GM21526 (cell line): ENCODE results near the gene PPP4C.
"Not testable (repeated sequence)": the region's sequence is repeated elsewhere in the genome, so short reads cannot be mapped to it uniquely, and the experiment has no call there.

Source experiments
- ATAC-seq: cut with Tn5 transposase; IDR thresholded peaks from one replicate; pipeline ENCODE4 v1.9.1; 2021; ENCODE audit warnings: moderate library complexity; ENCODE audit not compliant: unreplicated experiment, low FRiP score

PPP4C gene

DNA sequence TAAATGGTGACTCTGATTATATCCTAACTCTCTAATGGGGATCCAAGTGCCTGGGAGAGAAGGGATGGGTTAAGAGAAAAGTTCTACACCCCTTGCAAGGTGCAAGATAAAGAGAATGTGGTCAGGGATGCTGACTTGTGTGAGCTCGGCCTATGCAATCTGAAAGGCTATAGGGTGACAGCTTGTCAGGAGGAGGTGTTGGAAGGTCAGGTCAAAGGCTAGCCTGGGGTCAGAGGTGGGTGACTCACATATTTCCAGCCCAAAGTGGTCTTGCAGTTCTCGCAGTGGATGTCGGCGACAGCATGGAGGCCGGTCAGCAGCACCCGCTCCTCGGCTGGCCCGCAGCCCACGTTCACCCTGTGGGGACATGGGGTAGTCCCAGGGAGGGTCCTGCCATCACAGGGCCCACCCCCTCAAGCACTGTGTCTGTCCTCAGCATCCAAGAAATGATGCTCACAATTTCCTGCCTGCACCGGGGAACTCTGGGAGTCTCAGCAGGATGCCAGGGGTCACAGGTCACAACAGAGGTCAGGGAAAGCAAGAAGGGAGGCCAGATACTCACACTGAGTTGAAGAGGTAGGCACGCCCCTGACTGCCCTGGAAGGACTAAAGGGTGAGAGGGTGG, 18.9 kb downstream of the PPP4C start:
- ATAC-seq = no peak

- ATAC-seq = no peak
Measured at GRCh38 chr16:30095166-30096078, 19.6 kb downstream of the PPP4C start.

DNA sequence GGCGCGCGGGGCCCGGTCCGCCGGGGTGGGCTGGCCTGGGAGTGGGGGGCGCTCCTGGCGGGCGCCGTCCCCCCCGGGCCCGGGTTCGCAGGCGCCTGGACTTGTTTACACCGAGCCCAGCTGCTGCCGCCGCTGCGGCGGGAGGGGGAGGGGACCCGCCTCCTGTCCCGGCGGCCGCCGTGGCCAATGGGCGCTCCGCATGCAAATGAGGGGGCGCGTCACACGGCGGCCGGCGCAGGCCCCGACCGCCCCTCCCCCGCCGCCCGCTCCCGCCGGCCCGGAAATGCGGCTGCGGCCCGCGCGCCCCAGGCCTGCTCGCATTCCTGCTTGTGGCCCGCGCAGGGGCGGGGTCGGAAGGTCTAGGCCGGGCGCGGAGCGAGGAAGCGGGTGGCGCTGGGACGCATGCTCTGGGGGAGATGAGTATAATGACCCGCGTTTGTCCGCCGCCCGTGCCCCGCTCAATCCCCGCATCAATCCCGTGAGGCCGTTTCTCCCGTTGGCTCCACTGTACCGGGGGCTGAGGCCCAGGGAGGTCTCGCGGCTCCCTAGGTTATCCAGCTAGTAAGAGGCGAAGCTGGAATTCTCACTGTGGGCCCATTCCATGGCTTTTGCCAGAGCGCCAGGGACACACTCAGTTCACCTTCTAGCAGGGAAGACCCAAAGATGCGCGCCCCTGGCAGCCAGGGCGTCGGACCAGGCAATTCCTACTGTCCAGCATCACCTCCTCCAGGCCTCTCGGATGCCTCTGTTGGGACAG, 20.5 kb downstream of the PPP4C start, which contains the start of gene YPEL3:
YPEL3 (minus strand) TSS at position 109 of the 757 bp plus-strand sequence. CDS start 731 bp downstream, outside the sequence.
- ATAC-seq = no peak

DNA sequence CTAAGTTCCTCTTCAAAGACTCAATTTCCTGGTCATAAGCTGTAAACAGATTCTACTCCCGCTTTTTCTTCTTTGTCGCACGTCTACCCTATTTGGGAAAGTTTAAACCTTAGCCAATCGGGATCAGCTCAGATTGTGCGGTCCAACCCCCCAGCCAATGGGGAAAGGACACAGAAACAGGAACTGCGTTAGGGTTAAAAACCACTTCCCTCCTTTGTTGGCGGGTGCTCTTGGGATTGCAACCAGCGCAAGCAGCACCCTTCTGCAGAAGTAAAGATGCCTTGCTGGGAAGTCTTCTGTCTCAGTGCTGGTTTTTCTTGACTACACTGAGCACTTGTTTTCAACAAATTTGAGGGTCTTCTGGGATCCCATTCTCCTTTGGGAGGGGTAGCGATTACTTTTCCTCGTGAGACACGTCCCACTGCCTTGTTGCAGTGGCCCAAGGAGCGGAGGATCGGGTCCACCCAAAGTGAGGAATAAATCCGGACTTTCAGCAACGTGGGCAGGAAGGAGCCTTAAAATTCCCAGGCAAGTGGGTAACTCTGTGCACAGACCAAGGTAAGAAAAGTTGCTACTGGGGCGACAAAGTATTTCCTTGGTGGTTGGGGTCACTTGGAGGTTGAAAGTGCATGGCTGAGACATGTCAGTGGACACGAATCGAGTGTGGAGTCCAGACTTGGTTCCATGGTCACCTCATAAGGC, 21.2 kb downstream of the PPP4C start:
- ATAC-seq = no peak

DNA sequence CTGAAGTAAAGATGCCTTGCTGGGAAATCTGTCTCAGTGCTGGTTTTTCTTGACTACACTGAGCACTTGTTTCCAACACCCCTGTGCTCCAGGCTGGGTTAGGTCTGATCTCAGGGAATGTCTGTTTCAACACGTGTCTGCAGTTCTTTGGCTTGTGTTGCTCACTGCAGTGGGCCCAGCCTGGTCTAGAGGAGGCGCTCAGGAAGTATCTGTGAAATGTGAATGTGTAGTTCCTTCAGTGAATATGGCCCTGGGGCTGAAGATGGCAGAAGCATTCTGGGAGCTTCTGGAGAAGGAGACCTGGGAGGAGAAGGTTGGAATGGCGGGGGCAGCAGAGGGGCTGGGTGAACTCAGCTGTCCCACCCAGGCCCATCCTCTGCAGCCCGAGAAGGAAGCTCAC, 28.3 kb downstream of the PPP4C start:
- ATAC-seq = no peak

GRCh38 chr16:30104492-30104891, 28.7 kb downstream of the PPP4C start:
- no peak for ATAC-seq

GRCh38 chr16:30108059-30108850, 32.5 kb downstream of the PPP4C start:
- ATAC-seq = no peak

DNA sequence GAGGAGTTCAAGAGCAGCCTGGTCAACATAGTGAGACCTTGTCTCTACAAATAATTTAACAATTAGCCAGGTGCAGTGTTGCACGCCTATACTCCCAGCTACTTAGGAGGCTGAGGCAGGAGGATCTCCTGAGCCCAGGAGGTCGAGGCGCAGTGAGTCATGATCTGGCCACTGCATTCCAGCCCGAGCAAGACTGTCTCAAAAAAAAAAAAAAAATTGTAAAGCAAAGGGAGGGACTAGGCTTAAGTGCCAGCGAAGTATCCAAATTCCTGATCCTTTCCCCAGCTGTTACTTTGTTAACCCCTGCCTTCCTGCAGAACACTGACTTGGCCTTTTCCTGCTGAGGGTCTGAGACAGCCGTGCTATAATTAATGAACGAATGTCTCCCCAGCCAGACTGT, 34.9 kb downstream of the PPP4C start:
- ATAC-seq = no peak

GRCh38 chr16:30112197-30113030, 36.6 kb downstream of the PPP4C start:
- ATAC-seq = no peak

DNA sequence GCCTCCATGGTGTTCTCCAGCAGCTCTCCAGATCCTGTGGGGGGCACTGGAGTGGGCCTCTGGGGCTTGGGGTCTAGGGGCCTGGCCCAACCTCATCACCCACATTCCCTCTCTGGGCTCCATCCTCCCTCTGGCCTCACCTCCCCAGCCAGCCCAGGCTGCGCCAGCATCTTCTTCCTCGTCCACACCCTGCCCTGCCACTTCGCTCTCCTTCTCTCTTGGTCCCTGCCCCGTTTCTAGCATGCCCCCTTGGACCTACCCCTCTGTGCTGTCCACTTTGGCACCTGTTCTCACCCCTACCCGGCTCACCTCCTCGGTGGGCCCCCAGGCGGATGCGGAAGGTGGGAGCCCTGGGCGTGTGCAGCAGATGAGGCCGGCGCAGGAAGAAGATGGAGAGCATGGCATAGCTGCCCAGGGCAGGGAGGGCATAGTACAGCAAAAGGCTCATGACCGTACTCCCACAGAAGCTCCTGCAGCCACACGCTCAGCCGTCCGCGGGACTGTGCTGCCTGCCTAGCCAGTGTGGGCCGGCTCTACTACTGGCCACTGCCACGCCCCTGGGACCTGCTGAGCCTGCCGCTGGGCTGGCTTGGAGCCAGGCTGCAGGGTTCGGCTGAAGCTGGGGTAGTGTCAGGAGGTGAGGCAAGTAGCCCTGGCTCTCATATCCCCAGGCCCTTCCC, 37.4 kb downstream of the PPP4C start, which contains the start of gene GDPD3:
GDPD3 (minus strand) TSS at position 507 of the 680 bp plus-strand sequence; CDS start at position 448, 59 bp downstream.
- ATAC-seq = no peak

GRCh38 chr16:30113711-30114333, 38.0 kb downstream of the PPP4C start:
- ATAC-seq = no peak

DNA sequence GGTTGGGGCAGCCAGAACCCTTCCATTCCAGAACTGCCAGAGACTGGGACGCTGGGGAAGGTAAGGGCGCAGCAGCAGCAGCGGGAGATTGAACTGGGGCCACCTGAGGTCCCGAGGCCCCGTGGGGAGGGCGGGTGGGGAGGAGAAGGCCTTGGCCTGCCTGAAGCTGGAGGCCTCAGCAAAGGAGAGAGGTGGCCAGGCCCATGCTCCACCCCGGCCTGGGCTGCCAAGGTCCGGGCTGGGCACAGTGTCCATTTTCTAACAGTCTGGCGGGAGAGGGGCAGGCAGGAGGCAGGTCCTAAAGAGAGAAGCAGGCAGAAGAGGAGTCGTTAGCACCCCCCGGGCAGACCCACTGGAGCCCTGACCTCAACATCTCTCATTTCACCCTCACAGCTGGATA, 38.6 kb downstream of the PPP4C start:
- ATAC-seq = no peak

DNA sequence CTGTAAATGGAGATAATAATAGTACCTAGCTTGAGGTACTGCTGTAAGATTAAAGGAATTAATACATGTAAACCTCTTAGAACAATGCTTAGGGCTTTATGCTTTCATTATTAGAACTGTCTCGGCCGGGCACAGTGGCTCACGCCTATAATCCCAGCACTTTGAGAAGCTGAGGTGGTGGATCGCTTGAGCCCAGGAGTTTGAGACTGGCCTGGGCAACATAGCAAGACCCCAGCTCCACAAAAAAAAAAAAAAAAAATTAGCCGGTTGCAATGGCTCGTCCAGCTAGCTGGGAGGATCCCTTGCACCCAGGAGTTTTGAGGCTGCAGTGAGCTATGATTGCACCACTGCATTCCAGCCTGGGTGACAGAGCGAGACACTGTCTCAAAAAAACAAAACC, 39.0 kb downstream of the PPP4C start:
- not testable (repeated sequence) for ATAC-seq

DNA sequence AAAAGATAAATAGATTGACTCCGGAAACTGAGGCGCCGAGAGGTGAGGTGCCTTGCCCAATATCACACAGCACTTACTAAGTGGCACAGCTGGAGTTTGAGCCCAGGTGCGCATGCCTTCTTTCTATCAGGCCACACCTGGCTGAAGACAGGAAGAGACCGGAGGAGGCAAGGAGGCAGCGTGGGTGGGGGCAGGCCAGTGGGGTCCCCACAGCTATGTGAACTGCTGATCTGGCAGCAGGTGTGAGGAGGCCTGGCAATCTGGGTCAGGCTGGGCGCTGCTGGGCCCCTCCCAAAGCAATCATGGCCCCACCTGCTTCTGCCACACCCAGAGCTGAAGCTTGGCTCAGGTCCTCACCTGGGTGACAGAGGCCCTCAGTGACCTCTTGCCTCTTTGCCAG, 39.4 kb downstream of the PPP4C start:
- ATAC-seq = no peak

- ATAC-seq = no peak
Measured at GRCh38 chr16:30116291-30117207, 40.8 kb downstream of the PPP4C start.

DNA sequence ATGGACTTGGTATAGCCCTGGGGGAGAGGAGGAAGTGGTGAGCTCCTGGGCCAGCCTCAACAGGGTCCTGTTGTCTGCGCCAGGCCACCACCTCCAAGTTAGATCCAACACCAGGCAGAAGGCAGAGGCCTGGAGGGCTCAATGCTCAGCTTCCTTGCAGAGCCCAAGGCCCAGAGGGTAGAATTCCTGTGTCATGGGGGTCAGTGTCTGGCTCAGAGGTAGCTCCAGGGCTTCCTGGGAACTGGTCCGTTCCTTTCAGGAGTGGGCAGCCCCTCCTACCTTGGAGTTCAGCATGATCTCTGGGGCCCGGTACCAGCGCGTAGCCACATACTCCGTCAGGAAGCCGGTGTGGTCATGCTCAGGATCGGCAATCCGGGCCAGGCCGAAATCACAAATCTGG, 42.0 kb downstream of the PPP4C start:
- ATAC-seq = no peak

DNA sequence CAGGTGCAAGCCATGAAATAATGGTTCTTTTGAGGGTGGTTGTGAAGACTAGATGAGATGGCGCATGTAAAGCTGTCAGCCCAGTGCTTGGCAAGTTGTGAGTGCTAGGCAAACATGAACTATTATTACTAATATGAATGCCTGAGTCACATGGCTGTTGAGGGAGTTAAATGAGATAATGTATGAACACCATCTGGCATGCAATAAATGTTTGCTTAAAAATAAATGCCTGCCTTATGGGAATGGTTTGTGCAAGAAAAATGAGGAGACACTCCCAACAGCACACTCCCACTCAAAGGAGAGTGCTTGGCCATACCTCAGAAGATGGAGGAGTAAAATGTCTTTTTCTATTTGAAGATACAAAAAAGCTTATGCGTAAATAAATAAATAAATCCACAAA, 43.6 kb downstream of the PPP4C start:
- no peak for ATAC-seq
